GM20431 (cell line): Measurements from ENCODE around the gene CPNE7.

ENCODE experiments used
- in situ Hi-C: fragments of 300-500 bp; cut with MseI, MboI; formaldehyde crosslinking; loops from one replicate; pipeline ENCODE4 v1.15.0; 2020; ENCODE audit warnings: low sequenced_read_pairs; ENCODE audit not compliant: unreplicated experiment

CPNE7 gene

GRCh38 chr16:89643769-89644300 is 68.3 kb downstream of the CPNE7 start:
- in situ Hi-C loops, result no loop called here

GRCh38 chr16:89645122-89645521 is 69.6 kb downstream of the CPNE7 start:
- in situ Hi-C loops, result no loop called here

- in situ Hi-C loops, result no loop called here
Measured at GRCh38 chr16:89646270-89646669, 70.7 kb downstream of the CPNE7 start.
